WTC11 (cell line): ENCODE measurements around the gene ITIH5.

ENCODE experiments used
- NR3C1 ChIP-seq: sonication (generic); formaldehyde crosslinking; conservative IDR thresholded peaks from 2 replicates; pipeline ENCODE4 v1.8.1; 2023; ENCODE audit warnings: low read depth, mild to moderate bottlenecking, missing genetic modification reagents
- ZNF138 ChIP-seq: sonication (generic); formaldehyde crosslinking; conservative IDR thresholded peaks from 2 replicates; pipeline ENCODE4 v1.8.1; 2022; ENCODE audit warnings: mild to moderate bottlenecking, moderate library complexity, missing genetic modification reagents
- TF ChIP-seq, protein P1 (sequence below): sonication (generic); formaldehyde crosslinking; conservative IDR thresholded peaks from 2 replicates; pipeline ENCODE4 v1.8.1; 2023; ENCODE audit warnings: mild to moderate bottlenecking, low read depth, missing genetic modification reagents, moderate library complexity

DNA sequence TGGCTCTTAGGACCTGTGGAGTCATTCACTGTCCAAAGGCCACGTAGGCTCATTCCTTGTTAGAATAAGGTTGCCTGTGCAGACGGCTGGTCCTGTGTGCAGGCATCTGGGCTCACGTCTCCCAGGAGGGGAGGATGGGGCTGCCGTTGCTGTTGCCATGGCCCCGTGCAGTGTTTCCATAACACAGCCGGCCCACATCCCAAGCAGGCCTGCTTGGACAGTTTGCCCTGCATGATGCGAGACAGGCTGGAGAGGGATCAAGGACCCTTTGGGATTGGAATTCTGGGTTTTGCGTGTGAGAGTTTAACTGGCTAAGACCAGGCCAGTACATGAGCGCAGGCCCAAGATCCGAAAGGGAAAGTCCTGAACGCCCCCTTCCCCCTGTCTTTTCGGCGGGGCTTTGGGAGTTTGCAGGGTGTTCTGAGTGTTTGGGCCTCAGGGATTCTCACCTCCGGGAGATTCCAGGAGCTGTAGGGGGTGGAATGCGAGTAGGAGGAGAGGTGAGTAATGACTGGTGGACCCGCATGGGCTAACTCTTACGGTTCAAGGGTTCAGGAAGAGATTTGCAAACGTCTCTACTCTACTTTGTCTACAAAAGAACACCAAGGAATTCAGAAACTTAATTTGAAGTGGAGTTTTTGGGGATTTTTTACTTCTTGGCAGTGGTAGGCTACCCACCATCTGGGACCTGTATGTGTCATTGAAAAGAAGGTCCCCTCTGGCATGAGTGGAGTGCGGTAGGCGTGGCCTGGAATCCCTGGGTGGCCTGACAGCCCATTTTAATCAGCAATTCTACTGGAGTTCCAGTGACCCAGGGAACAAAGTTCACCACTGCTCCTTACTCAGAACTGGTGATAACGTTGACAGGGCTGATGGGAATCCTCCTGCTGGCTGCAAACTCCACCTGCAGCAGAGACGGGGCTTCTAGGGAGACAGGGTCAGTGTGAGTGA lies 125.4 kb downstream of the ITIH5 start:
- TF ChIP-seq ZNF138 (CRISPR knock-in tag) (no peak), NR3C1 (CRISPR knock-in tag) (no peak)
- TF ChIP-seq, protein P1, sequence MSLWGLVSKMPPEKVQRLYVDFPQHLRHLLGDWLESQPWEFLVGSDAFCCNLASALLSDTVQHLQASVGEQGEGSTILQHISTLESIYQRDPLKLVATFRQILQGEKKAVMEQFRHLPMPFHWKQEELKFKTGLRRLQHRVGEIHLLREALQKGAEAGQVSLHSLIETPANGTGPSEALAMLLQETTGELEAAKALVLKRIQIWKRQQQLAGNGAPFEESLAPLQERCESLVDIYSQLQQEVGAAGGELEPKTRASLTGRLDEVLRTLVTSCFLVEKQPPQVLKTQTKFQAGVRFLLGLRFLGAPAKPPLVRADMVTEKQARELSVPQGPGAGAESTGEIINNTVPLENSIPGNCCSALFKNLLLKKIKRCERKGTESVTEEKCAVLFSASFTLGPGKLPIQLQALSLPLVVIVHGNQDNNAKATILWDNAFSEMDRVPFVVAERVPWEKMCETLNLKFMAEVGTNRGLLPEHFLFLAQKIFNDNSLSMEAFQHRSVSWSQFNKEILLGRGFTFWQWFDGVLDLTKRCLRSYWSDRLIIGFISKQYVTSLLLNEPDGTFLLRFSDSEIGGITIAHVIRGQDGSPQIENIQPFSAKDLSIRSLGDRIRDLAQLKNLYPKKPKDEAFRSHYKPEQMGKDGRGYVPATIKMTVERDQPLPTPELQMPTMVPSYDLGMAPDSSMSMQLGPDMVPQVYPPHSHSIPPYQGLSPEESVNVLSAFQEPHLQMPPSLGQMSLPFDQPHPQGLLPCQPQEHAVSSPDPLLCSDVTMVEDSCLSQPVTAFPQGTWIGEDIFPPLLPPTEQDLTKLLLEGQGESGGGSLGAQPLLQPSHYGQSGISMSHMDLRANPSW (CRISPR knock-in tag) = no peak
